Neural progenitor cell (in vitro differentiated cells): Measurements from ENCODE around the gene TPD52L1. TPM values are rescaled to one million over a fixed set of nuclear protein-coding genes. Genes with fewer than 3 reads are reported as not detected.

Experiments used
- DNase-seq: peaks from one replicate; pipeline ENCODE4 v3.0.0-alpha.2; 2016; ENCODE audit warnings: low spot score
- H2AFZ ChIP-seq: fragments of 200-600 bp; sonication (generic); replicated peaks from 2 replicates; pipeline ENCODE4 v1.6.1; 2016; ENCODE audit warnings: antibody characterized with exemption
- H3F3A ChIP-seq: fragments of 200-600 bp; sonication (generic); 2 replicates; pipeline ENCODE4 v1.6.1; 2016; ENCODE audit warnings: antibody characterized with exemption, low read depth
- H3K27ac ChIP-seq: fragments of 200-600 bp; sonication (generic); 2 replicates; pipeline ENCODE4 v1.5.1; 2016; ENCODE audit warnings: mild to moderate bottlenecking
- H3K27me3 ChIP-seq: fragments of 200-600 bp; sonication (generic); 2 replicates; pipeline ENCODE4 v1.6.1; 2016; ENCODE audit warnings: mild to moderate bottlenecking, moderate library complexity
- H3K36me3 ChIP-seq: fragments of 200-600 bp; sonication (generic); 2 replicates; pipeline ENCODE4 v1.5.1; 2016
- H3K4me1 ChIP-seq: fragments of 200-600 bp; sonication (generic); 2 replicates; pipeline ENCODE4 v1.6.1; 2016; ENCODE audit warnings: mixed run types
- H3K4me2 ChIP-seq: fragments of 200-600 bp; sonication (generic); 2 replicates; pipeline ENCODE4 v1.6.1; 2016
- H3K4me3 ChIP-seq: fragments of 200-600 bp; sonication (generic); 2 replicates; pipeline ENCODE4 v1.5.1; 2016
- H3K79me2 ChIP-seq: fragments of 200-600 bp; sonication (generic); 2 replicates; pipeline ENCODE4 v1.6.1; 2016; ENCODE audit warnings: low read depth
- H3K9ac ChIP-seq: fragments of 200-600 bp; sonication (generic); 2 replicates; pipeline ENCODE4 v1.6.1; 2016
- H3K9me3 ChIP-seq: fragments of 200-600 bp; sonication (generic); 2 replicates; pipeline ENCODE4 v1.5.1; 2016; ENCODE audit warnings: low read depth
- H4K20me1 ChIP-seq: fragments of 200-600 bp; sonication (generic); 2 replicates; pipeline ENCODE4 v1.6.1; 2016; ENCODE audit warnings: low read depth
- H3K27ac Mint-ChIP-seq: 3 replicates; pipeline ENCODE4 v1.8.0; 2021; ENCODE audit warnings: mixed read lengths
- H3K27me3 Mint-ChIP-seq: 2 replicates; pipeline ENCODE4 v1.8.0; 2022; ENCODE audit warnings: low read depth, mild to moderate bottlenecking, inconsistent platforms, moderate library complexity, mixed read lengths; ENCODE audit not compliant: insufficient read depth
- H3K36me3 Mint-ChIP-seq: 3 replicates; pipeline ENCODE4 v1.8.0; 2021; ENCODE audit warnings: mixed read lengths
- H3K4me1 Mint-ChIP-seq: 3 replicates; pipeline ENCODE4 v1.8.0; 2021; ENCODE audit warnings: mixed read lengths
- H3K4me3 Mint-ChIP-seq: 3 replicates; pipeline ENCODE4 v1.8.0; 2021; ENCODE audit warnings: mild to moderate bottlenecking, moderate library complexity, mixed read lengths
- H3K9me3 Mint-ChIP-seq: 3 replicates; pipeline ENCODE4 v1.8.0; 2020; ENCODE audit warnings: mixed read lengths
- CTCF ChIP-seq: fragments of 200-600 bp; sonication (generic); IDR thresholded peaks from 2 replicates; pipeline ENCODE4 v1.5.1; 2017; ENCODE audit warnings: antibody characterized with exemption, mild to moderate bottlenecking
- EZH2 ChIP-seq: fragments of 200-600 bp; sonication (generic); IDR thresholded peaks from 2 replicates; pipeline ENCODE4 v1.6.1; 2017; ENCODE audit warnings: antibody characterized with exemption, mild to moderate bottlenecking, moderate library complexity
- EZH2phosphoT487 ChIP-seq: fragments of 200-600 bp; sonication (generic); IDR thresholded peaks from 2 replicates; pipeline ENCODE4 v1.6.1; 2017; ENCODE audit warnings: antibody characterized with exemption
- total RNA-seq: library from RNA; depleted of rRNA; stranded (reverse); fragments of >200 nt; gene quantifications from 2 replicates; pipeline ENCODE4 v1.2.3, GENCODE V29; 2015; ENCODE audit warnings: low replicate concordance

TPD52L1 gene
- total RNA-seq, 1 donor from 2014 or later, result 9.5 TPM

- TF ChIP-seq EZH2 (no peak), EZH2phosphoT487 (no peak), CTCF (no peak)
- H3K36me3 ChIP-seq, result peaks cover 9% of the 10 kb centered on the region
- no peak overlapping the region for H3K27ac Mint-ChIP-seq
- no peak overlapping the region for H3K4me3 ChIP-seq
- H3K4me1 ChIP-seq, result peaks cover 2% of the 10 kb centered on the region
- H3K9ac ChIP-seq, result no peak overlapping the region
- no peaks in the 10 kb centered on the region for H3K9me3 Mint-ChIP-seq
- H3K4me1 Mint-ChIP-seq, result peaks cover 6% of the 10 kb centered on the region
- no peak overlapping the region for H2AFZ ChIP-seq
- DNase-seq, result no peak
- peaks cover 5% of the 10 kb centered on the region for H4K20me1 ChIP-seq
- no peaks in the 10 kb centered on the region for H3F3A ChIP-seq
- peaks cover 8% of the 10 kb centered on the region for H3K79me2 ChIP-seq
- H3K27me3 Mint-ChIP-seq, result peaks cover 2% of the 10 kb centered on the region
- H3K27me3 ChIP-seq, result no peaks in the 10 kb centered on the region
- H3K36me3 Mint-ChIP-seq, result peaks cover 48% of the 10 kb centered on the region
- no peak overlapping the region for H3K27ac ChIP-seq
- no peaks in the 10 kb centered on the region for H3K9me3 ChIP-seq
- H3K4me3 Mint-ChIP-seq, result no peak overlapping the region
- no peak overlapping the region for H3K4me2 ChIP-seq
Observed at GRCh38 chr6:125294925-125295324, 141.4 kb downstream of the TPD52L1 start.

GRCh38 chr6:125296471-125296870 lies 142.9 kb downstream of the TPD52L1 start:
- Histone ChIP-seq H3K27ac (no peak overlapping the region), H3K36me3 (peaks cover 8% of the 10 kb centered on the region), H3K4me2 (no peak overlapping the region), H3K27me3 (no peaks in the 10 kb centered on the region), H3K79me2 (peaks cover 20% of the 10 kb centered on the region), H3K4me3 (no peak overlapping the region), H2AFZ (no peak overlapping the region), H3F3A (no peaks in the 10 kb centered on the region), H3K4me1 (peaks cover 11% of the 10 kb centered on the region), H4K20me1 (peaks cover 5% of the 10 kb centered on the region), H3K9me3 (no peaks in the 10 kb centered on the region), H3K9ac (no peak overlapping the region)
- Mint-ChIP-seq H3K9me3 (no peaks in the 10 kb centered on the region), H3K27ac (no peak overlapping the region), H3K36me3 (peaks cover 53% of the 10 kb centered on the region), H3K4me1 (peaks cover 18% of the 10 kb centered on the region), H3K27me3 (peaks cover 2% of the 10 kb centered on the region), H3K4me3 (no peak overlapping the region)
- TF ChIP-seq EZH2 (no peak), CTCF (no peak), EZH2phosphoT487 (no peak)
- no peak for DNase-seq

DNA sequence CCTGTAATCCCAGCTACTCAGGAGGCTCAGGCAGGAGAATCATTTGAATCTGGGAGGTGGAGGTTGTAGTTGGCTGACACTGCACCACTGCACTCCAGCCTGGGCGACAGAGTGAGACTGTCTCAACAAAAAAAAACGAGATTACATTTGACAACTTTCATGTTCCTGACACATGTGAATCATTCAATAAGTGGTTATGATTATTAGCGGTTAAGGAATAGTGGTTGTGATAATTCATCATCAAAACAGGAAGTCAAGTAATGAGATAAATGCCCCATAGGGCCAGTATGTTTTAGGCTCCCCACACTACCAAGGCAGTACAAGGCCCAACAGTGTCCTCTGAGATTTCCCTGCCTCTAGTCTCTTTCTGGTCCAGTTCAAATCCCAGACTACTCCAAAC lies 145.7 kb downstream of the TPD52L1 start:
- no peak for DNase-seq
- no peak overlapping the region for H3K4me3 ChIP-seq
- Mint-ChIP-seq H3K4me1 (peaks cover 18% of the 10 kb centered on the region), H3K27ac (no peak overlapping the region), H3K9me3 (no peaks in the 10 kb centered on the region), H3K36me3 (peaks cover 39% of the 10 kb centered on the region), H3K27me3 (peaks cover 2% of the 10 kb centered on the region), H3K4me3 (no peak overlapping the region)
- H3K36me3 ChIP-seq, result peaks cover 3% of the 10 kb centered on the region
- peaks cover 9% of the 10 kb centered on the region for H3F3A ChIP-seq
- TF ChIP-seq CTCF (no peak), EZH2 (no peak)
- H3K9ac ChIP-seq, result no peak overlapping the region
- no peak overlapping the region for H2AFZ ChIP-seq
- H3K79me2 ChIP-seq, result peaks cover 20% of the 10 kb centered on the region
- no peaks in the 10 kb centered on the region for H3K27me3 ChIP-seq
- peaks cover 11% of the 10 kb centered on the region for H3K4me1 ChIP-seq
- H3K4me2 ChIP-seq, result no peak overlapping the region
- H3K9me3 ChIP-seq, result no peaks in the 10 kb centered on the region
- no peak overlapping the region for H3K27ac ChIP-seq
- H4K20me1 ChIP-seq, result peaks cover 4% of the 10 kb centered on the region
